ENCODE measurements around the gene ALG9.

The ALG9 gene

GRCh38 chr11:111841370-111842053 is 29.9 kb downstream of the ALG9 start (continued):
- TF ChIP-seq PRDM2 (tag by site-specific recombination; IDR thresholded peaks at IDR 0.05; ENCODE audit: borderline replicate concordance) (no peak), ZNF394 (tag by site-specific recombination; IDR thresholded peaks at IDR 0.05; ENCODE audit: borderline replicate concordance) (no peak), ZNF776 (tag by site-specific recombination; IDR thresholded peaks at IDR 0.05; ENCODE audit: borderline replicate concordance) (no peak), ZNF792 (tag by site-specific recombination; IDR thresholded peaks at IDR 0.05) (no peak), ZNF623 (tag by site-specific recombination; IDR thresholded peaks at IDR 0.05) (no peak), KLF8 (tag by site-specific recombination; IDR thresholded peaks at IDR 0.05) (no peak), ZNF214 (tag by site-specific recombination; IDR thresholded peaks at IDR 0.05; ENCODE audit: borderline replicate concordance) (no peak), ZBTB1 (tag by site-specific recombination; IDR thresholded peaks at IDR 0.05) (no peak), ZNF830 (tag by site-specific recombination; IDR thresholded peaks at IDR 0.05; ENCODE audit: low read depth) (no peak), PRDM1 (tag by site-specific recombination; IDR thresholded peaks at IDR 0.05) (peak; percentile 31; the same call in 1 of the 2 replicates), KLF9 (tag by site-specific recombination; IDR thresholded peaks at IDR 0.05; ENCODE audit: low read depth) (no peak), PRDM10 (tag by site-specific recombination; IDR thresholded peaks at IDR 0.05) (no peak), ZNF660 (tag by site-specific recombination; IDR thresholded peaks at IDR 0.05) (peak; percentile 79), ZBTB17 (tag by site-specific recombination; IDR thresholded peaks at IDR 0.05) (0 out of 2 replicates have a peak, but pooled peaks have one; percentile 38), CTCF (tag by site-specific recombination; IDR thresholded peaks at IDR 0.05) (peak; percentile 53), ZNF473 (tag by site-specific recombination; IDR thresholded peaks at IDR 0.05) (no peak), ZNF629 (tag by site-specific recombination; IDR thresholded peaks at IDR 0.05) (no peak)
- TF ChIP-seq, protein P1, sequence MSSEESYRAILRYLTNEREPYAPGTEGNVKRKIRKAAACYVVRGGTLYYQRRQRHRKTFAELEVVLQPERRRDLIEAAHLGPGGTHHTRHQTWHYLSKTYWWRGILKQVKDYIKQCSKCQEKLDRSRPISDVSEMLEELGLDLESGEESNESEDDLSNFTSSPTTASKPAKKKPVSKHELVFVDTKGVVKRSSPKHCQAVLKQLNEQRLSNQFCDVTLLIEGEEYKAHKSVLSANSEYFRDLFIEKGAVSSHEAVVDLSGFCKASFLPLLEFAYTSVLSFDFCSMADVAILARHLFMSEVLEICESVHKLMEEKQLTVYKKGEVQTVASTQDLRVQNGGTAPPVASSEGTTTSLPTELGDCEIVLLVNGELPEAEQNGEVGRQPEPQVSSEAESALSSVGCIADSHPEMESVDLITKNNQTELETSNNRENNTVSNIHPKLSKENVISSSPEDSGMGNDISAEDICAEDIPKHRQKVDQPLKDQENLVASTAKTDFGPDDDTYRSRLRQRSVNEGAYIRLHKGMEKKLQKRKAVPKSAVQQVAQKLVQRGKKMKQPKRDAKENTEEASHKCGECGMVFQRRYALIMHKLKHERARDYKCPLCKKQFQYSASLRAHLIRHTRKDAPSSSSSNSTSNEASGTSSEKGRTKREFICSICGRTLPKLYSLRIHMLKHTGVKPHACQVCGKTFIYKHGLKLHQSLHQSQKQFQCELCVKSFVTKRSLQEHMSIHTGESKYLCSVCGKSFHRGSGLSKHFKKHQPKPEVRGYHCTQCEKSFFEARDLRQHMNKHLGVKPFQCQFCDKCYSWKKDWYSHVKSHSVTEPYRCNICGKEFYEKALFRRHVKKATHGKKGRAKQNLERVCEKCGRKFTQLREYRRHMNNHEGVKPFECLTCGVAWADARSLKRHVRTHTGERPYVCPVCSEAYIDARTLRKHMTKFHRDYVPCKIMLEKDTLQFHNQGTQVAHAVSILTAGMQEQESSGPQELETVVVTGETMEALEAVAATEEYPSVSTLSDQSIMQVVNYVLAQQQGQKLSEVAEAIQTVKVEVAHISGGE (tag by site-specific recombination; conservative IDR thresholded peaks at IDR 0.05; ENCODE audit: low read depth) = no peak
- TF ChIP-seq, protein P2, sequence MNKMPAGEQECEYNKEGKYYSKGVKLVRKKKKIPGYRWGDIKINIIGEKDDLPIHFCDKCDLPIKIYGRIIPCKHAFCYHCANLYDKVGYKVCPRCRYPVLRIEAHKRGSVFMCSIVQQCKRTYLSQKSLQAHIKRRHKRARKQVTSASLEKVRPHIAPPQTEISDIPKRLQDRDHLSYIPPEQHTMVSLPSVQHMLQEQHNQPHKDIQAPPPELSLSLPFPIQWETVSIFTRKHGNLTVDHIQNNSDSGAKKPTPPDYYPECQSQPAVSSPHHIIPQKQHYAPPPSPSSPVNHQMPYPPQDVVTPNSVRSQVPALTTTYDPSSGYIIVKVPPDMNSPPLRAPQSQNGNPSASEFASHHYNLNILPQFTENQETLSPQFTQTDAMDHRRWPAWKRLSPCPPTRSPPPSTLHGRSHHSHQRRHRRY (tag by site-specific recombination; IDR thresholded peaks at IDR 0.05) = no peak
- TF ChIP-seq, protein P3, sequence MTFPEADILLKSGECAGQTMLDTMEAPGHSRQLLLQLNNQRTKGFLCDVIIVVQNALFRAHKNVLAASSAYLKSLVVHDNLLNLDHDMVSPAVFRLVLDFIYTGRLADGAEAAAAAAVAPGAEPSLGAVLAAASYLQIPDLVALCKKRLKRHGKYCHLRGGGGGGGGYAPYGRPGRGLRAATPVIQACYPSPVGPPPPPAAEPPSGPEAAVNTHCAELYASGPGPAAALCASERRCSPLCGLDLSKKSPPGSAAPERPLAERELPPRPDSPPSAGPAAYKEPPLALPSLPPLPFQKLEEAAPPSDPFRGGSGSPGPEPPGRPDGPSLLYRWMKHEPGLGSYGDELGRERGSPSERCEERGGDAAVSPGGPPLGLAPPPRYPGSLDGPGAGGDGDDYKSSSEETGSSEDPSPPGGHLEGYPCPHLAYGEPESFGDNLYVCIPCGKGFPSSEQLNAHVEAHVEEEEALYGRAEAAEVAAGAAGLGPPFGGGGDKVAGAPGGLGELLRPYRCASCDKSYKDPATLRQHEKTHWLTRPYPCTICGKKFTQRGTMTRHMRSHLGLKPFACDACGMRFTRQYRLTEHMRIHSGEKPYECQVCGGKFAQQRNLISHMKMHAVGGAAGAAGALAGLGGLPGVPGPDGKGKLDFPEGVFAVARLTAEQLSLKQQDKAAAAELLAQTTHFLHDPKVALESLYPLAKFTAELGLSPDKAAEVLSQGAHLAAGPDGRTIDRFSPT (tag by site-specific recombination; IDR thresholded peaks at IDR 0.05) = no peak

All from HEK293 (cell line).